GM10248 (cell line): ENCODE measurements around the gene SURF2.
"Not testable (repeated sequence)": the region's sequence is repeated elsewhere in the genome, so short reads cannot be mapped to it uniquely, and the experiment has no call there.

Source experiments
- CTCF ChIA-PET: fragments of 300-600 bp; sonication (Branson Sonifier 250); formaldehyde crosslinking; extraction: SDS; loops from one replicate; lab custom pipeline; 2021; ENCODE audit warnings: antibody characterized with exemption; lab: Yijun Ruan, JAX
- POLR2A ChIA-PET: fragments of 350-650 bp; sonication (Branson Sonifier 250); formaldehyde crosslinking; extraction: SDS; loops from one replicate; lab custom pipeline; 2020; ENCODE audit warnings: antibody characterized with exemption; lab: Yijun Ruan, JAX
- DNase-seq: peaks from one replicate; pipeline ENCODE4 v3.0.0; 2012; ENCODE audit errors: extremely low spot score
- CTCF ChIP-seq: IDR thresholded peaks from 2 replicates; pipeline ENCODE4 v1.5.1; 2012; ENCODE audit warnings: mild to moderate bottlenecking, low read depth; ENCODE audit errors: extremely low read depth, missing control alignments, control extremely low read depth

The SURF2 gene

GRCh38 chr9:133333566-133333965, 22.8 kb upstream of the SURF2 start:
- TF ChIP-seq CTCF, result no peak
- ChIA-PET POLR2A (no interaction called here), CTCF (interaction anchor here (1.1 to 1.3 kb wide), 4 partner anchors 8 to 153 kb away, joined by 3 to 4 read pairs (median 4); no protein-coding TSS in a partner anchor)
- DNase-seq, result no peak

- ChIA-PET CTCF (interaction anchor here (1.3 kb wide), 3 partner anchors 9 to 153 kb away, joined by 3 to 4 read pairs (median 4); no protein-coding TSS in a partner anchor), POLR2A (no interaction called here)
- no peak for DNase-seq
- no peak for TF ChIP-seq CTCF
These were observed 22.2 kb upstream of the SURF2 start for GRCh38 chr9:133334161-133334560.

- CTCF ChIA-PET, result interaction anchor here (1.3 kb wide), 2 partner anchors 9 to 154 kb away, joined by 3 to 4 read pairs; no protein-coding TSS in a partner anchor
- DNase-seq, result not testable (repeated sequence)
- POLR2A ChIA-PET, result interaction anchor here (0.7 kb wide), 1 partner anchor 14 kb away, joined by 3 read pairs; no protein-coding TSS in a partner anchor
These were observed 21.5 kb upstream of the SURF2 start for GRCh38 chr9:133334888-133335287.

GRCh38 chr9:133335924-133336811, 20.2 kb upstream of the SURF2 start, which contains the start of gene SURF6:
Gene SURF6 (minus strand): TSS chr9:133336188. CDS start chr9:133336132, 56 bp downstream.
- TF ChIP-seq CTCF, result no peak
- CTCF ChIA-PET, result no interaction called here
- POLR2A ChIA-PET, result interaction anchor here (0.6 kb wide), 1 partner anchor 36 kb away, joined by 4 read pairs; no protein-coding TSS in a partner anchor
- peak; percentile 93 for DNase-seq

- CTCF ChIA-PET, result interaction anchor here (1.1 to 1.6 kb wide), 2 partner anchors 10 to 31 kb away, joined by 4 to 6 read pairs; no protein-coding TSS in a partner anchor
- no peak for DNase-seq
- no peak for TF ChIP-seq CTCF
- POLR2A ChIA-PET, result interaction anchor here (1.1 to 1.2 kb wide), 2 partner anchors 8 to 33 kb away, joined by 3 read pairs; partner anchors contain the start of genes MED22 and RPL7A
These were observed 16.7 kb upstream of the SURF2 start for GRCh38 chr9:133339641-133340040.

- ChIA-PET POLR2A (interaction anchor here (1.1 to 1.2 kb wide), 2 partner anchors 8 to 32 kb away, joined by 3 read pairs; partner anchors contain the start of genes MED22 and RPL7A), CTCF (interaction anchor here (1.1 to 1.6 kb wide), 2 partner anchors 10 to 30 kb away, joined by 4 to 6 read pairs; no protein-coding TSS in a partner anchor)
- no peak for TF ChIP-seq CTCF
- DNase-seq, result no peak
These were observed 16.1 kb upstream of the SURF2 start for GRCh38 chr9:133340256-133340655.
